ENCODE measurements around the gene MON1B.

MON1B gene

DNA sequence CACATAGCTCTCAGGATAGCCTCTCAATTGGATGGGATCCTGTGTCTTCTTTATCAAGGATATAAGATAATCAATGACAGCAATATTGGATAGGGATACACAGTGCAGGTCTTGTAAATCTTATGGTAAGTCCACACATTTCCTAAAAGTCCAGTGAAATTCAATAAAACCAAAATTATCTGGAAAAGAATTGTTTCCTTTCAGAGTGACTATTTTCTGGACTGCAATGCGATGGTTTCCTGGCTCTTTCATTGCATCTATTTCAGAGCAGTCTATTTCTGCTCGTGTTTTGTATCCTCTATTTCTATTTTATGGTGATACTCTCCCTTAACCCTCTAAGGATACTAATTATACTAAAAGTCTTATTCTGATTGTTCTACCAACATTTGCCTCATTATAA lies 24.3 kb upstream of the MON1B start:
- TF ChIP-seq, protein P1, sequence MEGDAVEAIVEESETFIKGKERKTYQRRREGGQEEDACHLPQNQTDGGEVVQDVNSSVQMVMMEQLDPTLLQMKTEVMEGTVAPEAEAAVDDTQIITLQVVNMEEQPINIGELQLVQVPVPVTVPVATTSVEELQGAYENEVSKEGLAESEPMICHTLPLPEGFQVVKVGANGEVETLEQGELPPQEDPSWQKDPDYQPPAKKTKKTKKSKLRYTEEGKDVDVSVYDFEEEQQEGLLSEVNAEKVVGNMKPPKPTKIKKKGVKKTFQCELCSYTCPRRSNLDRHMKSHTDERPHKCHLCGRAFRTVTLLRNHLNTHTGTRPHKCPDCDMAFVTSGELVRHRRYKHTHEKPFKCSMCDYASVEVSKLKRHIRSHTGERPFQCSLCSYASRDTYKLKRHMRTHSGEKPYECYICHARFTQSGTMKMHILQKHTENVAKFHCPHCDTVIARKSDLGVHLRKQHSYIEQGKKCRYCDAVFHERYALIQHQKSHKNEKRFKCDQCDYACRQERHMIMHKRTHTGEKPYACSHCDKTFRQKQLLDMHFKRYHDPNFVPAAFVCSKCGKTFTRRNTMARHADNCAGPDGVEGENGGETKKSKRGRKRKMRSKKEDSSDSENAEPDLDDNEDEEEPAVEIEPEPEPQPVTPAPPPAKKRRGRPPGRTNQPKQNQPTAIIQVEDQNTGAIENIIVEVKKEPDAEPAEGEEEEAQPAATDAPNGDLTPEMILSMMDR (conservative IDR thresholded peaks at IDR 0.05; ENCODE audit: low read depth, low read length) = no peak
- H3K4me3 ChIP-seq (ENCODE audit: low read depth, low read length) = no peak overlapping the region
- DNase-seq (ENCODE audit: low read depth) = no peak

DNA sequence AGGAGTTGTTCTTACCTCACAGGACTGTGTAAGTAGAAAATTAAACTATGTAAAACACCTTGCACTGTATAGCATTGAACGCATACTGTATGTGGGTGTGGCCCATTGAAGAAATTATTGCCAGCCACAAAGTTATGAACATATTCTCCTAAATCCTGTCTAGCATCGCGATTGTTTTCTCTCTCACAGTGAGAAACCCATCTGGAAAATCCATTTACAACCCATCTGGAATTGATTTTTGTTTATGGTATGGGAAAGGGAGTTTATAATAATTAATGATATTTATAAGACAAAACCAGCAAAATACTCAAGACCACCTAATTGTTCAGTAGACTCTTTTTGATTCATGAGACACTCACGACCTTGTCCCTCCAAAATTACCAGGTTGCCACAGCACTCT lies 22.1 kb upstream of the MON1B start:
- TF ChIP-seq, protein P1 (conservative IDR thresholded peaks at IDR 0.05; ENCODE audit: low read depth, low read length) = no peak
- DNase-seq (ENCODE audit: low read depth) = no peak

DNA sequence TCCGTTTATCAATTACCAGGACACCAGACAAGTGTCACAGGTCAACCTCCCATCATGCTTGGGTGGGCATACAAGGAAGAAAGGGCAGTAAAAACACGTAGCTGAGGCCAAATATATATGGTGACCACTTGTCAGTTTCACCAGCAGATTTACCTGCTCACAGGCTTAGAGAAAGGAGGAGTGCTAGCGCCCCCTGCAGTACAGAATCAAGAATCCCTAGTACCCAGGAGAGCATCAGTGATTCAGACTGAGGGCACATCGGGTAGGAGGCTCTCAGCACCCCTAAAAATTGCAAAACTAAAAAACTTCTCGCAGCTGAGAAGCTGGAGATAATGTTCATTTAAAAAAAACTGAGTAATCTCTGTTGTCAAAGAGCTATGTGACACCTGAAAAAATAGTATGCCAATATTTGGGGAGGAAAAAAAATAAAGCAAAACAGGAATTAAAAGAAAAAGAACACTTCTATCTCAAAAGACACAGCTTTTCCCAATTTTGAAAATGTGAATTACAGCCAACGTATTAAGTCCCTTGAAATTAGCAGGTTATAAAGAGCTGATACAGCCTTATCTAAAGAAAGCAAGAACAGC lies 21.2 kb upstream of the MON1B start:
- DNase-seq (ENCODE audit: low read depth) = peak; percentile 61
- TF ChIP-seq, protein P1 (conservative IDR thresholded peaks at IDR 0.05; ENCODE audit: low read depth, low read length) = peak; percentile 75
- H3K4me3 ChIP-seq (ENCODE audit: low read depth, low read length) = no peak overlapping the region

More for the DNA sequence above, 22.1 kb upstream of the MON1B start:
- no peak overlapping the region for H3K4me3 ChIP-seq (ENCODE audit: low read depth, low read length)

DNA sequence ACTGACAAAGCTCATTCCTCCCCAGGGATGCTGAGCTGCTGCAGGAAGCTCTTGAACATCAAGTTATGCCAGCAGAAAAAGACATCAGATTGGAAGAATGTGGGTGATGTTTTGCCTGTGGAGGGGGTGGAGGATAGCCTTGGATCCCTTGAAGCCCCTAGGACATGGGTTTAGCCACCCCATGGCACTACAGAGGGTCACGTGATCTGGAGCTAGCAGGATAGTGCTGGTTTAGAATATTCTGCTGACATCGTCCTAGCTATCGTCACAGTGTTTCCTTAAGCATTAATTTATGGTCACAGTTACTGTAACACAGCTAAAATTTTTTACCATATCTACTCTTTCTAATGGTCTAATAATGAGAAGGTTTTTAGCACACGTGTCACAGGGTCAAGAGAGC lies 20.2 kb upstream of the MON1B start:
- H3K4me3 ChIP-seq (ENCODE audit: low read depth, low read length) = no peak overlapping the region
- TF ChIP-seq, protein P1 (conservative IDR thresholded peaks at IDR 0.05; ENCODE audit: low read depth, low read length) = no peak
- DNase-seq (ENCODE audit: low read depth) = no peak

DNA sequence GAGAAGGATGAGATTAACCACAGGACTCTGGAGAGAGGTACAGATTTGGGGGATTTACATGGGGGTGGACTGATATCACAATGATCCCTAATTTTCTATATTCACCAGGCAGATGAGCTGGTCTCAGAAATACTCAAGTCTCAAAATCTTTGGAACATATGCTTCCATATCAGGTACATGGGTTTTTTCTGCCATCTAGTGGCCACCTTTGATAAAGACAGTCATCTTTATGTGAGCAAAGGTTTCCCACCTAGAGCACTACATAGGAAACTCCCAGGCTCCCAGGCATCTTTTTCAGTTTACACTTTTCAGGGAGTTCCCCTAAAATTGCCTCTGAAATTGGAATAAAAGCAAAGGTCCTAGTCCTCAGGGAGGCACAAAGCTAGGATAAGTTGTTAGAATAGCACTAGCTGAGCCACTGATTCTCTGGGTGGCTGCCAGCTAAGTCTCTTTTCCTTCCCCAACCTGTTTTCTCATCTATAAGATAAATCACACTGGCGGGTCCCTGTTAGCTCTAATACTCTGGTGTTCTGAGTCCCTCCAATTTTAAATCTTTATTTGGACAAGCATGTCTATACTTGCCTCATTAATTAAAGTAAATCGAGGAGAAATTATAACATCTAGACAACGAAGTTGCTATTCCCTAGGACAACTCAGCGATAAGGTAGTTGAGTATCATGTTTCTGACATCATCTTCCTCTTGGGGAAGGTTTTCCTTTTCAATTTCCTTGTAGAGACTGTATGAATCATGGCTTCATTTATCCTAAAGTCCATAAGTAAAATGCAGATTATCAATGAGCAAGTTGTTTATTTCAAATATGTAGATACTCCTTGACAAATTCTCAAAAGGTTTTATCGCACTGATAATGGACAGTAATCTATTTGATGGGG lies 19.0 kb upstream of the MON1B start:
- peak; percentile 79 for DNase-seq (ENCODE audit: low read depth)
- TF ChIP-seq, protein P1 (conservative IDR thresholded peaks at IDR 0.05; ENCODE audit: low read depth, low read length) = peak; percentile 67
- no peak overlapping the region for H3K4me3 ChIP-seq (ENCODE audit: low read depth, low read length)

DNA sequence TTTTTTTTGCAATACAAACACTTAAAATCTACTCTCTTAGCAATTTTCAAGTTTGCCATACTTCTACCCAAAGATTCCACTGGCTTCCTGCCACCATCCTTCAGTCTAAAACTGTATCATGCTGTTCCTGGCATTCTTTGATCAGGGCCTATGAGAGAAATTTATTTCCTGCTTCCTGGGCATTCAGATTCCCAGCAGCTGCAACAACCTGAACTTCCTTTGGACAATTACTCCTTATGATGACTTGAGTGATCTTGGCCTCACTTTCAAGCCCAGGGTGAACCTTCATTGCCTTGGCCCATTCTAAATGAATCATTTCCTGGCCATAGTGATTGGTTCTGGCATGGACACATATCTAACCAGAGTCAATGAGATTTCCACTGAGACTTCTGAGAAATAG lies 18.0 kb upstream of the MON1B start:
- TF ChIP-seq, protein P1 (conservative IDR thresholded peaks at IDR 0.05; ENCODE audit: low read depth, low read length) = no peak
- peak; percentile 5 for DNase-seq (ENCODE audit: low read depth)
- H3K4me3 ChIP-seq (ENCODE audit: low read depth, low read length) = no peak overlapping the region
